ENCODE data around the gene CAPG. TPM values are rescaled to one million over a fixed set of nuclear protein-coding genes. Genes with fewer than 3 reads are reported as not detected.

Gene CAPG
- total and polyA plus RNA-seq, 9 of the 15 experiments (the other 6 are each of a cell fraction or from before 2014, with no cell fraction given) = 10.6 to 90.4 (median 56.0) TPM

DNA sequence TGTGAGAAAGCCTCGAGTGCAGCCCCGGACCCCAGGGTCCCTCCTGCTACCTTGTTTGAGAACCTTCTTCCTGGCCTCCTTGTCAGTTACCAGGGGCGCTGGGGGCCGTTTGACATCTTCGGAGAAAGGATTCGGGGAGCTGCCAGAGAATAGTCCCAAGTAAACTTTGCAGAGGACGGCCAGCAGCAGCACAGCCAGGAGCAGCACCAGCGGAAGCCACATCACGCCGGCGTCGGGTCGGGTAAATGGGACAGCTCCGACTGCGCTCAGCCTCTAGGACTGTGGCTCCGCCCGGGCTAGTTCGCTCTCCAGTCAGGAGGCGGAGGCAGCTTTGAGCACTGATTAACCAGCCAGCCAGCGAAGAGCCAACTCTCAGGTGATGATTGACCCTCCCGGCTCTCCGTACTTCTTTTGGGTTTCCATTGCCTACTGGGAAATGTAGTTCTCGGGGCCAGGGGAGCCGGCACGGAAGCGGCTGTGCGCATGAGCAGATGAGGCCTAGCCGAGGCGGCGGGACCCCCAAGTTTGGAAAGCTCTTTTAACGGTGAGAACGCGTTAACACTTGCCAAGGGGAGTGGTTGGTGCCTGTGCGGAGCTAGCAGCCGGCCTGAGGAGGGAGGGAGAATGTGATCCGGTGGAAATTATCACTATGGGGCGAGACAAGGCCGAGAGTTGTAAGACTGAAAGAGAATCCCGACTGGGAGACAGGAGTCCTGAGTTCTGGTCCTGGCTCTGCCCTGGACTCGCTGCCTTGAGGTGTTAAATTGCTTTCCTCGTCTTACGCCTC, 55.7 kb downstream of the CAPG start, which contains the start of the genes ELMOD3 and RETSAT (continued):
- TF ChIP-seq, protein P1, sequence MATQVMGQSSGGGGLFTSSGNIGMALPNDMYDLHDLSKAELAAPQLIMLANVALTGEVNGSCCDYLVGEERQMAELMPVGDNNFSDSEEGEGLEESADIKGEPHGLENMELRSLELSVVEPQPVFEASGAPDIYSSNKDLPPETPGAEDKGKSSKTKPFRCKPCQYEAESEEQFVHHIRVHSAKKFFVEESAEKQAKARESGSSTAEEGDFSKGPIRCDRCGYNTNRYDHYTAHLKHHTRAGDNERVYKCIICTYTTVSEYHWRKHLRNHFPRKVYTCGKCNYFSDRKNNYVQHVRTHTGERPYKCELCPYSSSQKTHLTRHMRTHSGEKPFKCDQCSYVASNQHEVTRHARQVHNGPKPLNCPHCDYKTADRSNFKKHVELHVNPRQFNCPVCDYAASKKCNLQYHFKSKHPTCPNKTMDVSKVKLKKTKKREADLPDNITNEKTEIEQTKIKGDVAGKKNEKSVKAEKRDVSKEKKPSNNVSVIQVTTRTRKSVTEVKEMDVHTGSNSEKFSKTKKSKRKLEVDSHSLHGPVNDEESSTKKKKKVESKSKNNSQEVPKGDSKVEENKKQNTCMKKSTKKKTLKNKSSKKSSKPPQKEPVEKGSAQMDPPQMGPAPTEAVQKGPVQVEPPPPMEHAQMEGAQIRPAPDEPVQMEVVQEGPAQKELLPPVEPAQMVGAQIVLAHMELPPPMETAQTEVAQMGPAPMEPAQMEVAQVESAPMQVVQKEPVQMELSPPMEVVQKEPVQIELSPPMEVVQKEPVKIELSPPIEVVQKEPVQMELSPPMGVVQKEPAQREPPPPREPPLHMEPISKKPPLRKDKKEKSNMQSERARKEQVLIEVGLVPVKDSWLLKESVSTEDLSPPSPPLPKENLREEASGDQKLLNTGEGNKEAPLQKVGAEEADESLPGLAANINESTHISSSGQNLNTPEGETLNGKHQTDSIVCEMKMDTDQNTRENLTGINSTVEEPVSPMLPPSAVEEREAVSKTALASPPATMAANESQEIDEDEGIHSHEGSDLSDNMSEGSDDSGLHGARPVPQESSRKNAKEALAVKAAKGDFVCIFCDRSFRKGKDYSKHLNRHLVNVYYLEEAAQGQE (IDR thresholded peaks at IDR 0.05; ENCODE audit: borderline replicate concordance) = peak; percentile 46; the same call in 1 of the 2 replicates
- TF ChIP-seq, protein P1 (CRISPR knock-in tag; IDR thresholded peaks at IDR 0.05; ENCODE audit: low read depth) = 0 out of 2 replicates have a peak, but pooled peaks have one; percentile 9
- TF ChIP-seq BRF1 (IDR thresholded peaks at IDR 0.05; ENCODE audit: borderline replicate concordance, extremely low read depth, insufficient read length) = no peak
- TF ChIP-seq ATF7 (IDR thresholded peaks at IDR 0.05) = peak; percentile 80
- TF ChIP-seq ZNF75A (CRISPR knock-in tag; IDR thresholded peaks at IDR 0.05) = no peak
- peak; percentile 87 for TF ChIP-seq HMBOX1 (IDR thresholded peaks at IDR 0.05)
- no peak for TF ChIP-seq FOXK2 (conservative IDR thresholded peaks at IDR 0.05 in 1 of 2, IDR thresholded peaks at IDR 0.05 in 1 of 2; ENCODE audit: low read depth in 2 of 2)
- TF ChIP-seq CBX1 (IDR thresholded peaks at IDR 0.05; ENCODE audit: low read depth) = peak; percentile 52; the same call in 1 of the 2 replicates
- TF ChIP-seq, protein P2, sequence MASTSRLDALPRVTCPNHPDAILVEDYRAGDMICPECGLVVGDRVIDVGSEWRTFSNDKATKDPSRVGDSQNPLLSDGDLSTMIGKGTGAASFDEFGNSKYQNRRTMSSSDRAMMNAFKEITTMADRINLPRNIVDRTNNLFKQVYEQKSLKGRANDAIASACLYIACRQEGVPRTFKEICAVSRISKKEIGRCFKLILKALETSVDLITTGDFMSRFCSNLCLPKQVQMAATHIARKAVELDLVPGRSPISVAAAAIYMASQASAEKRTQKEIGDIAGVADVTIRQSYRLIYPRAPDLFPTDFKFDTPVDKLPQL (IDR thresholded peaks at IDR 0.05; ENCODE audit: extremely low read depth, insufficient read length) = peak; percentile 79
- 0 out of 2 replicates have a peak, but pooled peaks have one; percentile 69 for TF ChIP-seq OTX1 (CRISPR knock-in tag; IDR thresholded peaks at IDR 0.05)
- TF ChIP-seq KDM5B (IDR thresholded peaks at IDR 0.05; ENCODE audit: insufficient replicate concordance, low read depth, low read length) = peak; percentile 98
- TF ChIP-seq RAD21 (CRISPR knock-in tag; conservative IDR thresholded peaks at IDR 0.05 in 1 of 2, IDR thresholded peaks at IDR 0.05 in 1 of 2) = no peak; a peak in 1 of 4 replicates
- TF ChIP-seq MCM5 (IDR thresholded peaks at IDR 0.05; ENCODE audit: low read depth) = no peak
- TF ChIP-seq ATF1 (CRISPR knock-in tag; IDR thresholded peaks at IDR 0.05) = no peak
- peak; percentile 64 for TF ChIP-seq ATF1 (tag; IDR thresholded peaks at IDR 0.05)
- no peak for TF ChIP-seq DPF2 (IDR thresholded peaks at IDR 0.05)
- 0 out of 2 replicates have a peak, but pooled peaks have one; percentile 22 for TF ChIP-seq ZNF232 (CRISPR knock-in tag; IDR thresholded peaks at IDR 0.05)
- TF ChIP-seq ERF (CRISPR knock-in tag; IDR thresholded peaks at IDR 0.05) = peak; percentile 16; the same call in 1 of the 2 replicates
- TF ChIP-seq WHSC1 (IDR thresholded peaks at IDR 0.05; ENCODE audit: low read length) = no peak
- TF ChIP-seq NELFE (IDR thresholded peaks at IDR 0.05; ENCODE audit: insufficient read depth, insufficient read length) = peak; percentile 25
